Endothelial cell of umbilical vein (primary cell): ENCODE data around the gene ZNF555. TPM values are rescaled to one million over a fixed set of nuclear protein-coding genes. Genes with fewer than 3 reads are reported as not detected.

Experiments used
- BruUV-seq: library from RNA; stranded (reverse); fragments of 400-500 nt; replicated peaks from 2 replicates; lab custom pipeline; 2021; lab: Mats Ljungman, UMichigan
- CTCF ChIA-PET: fragments of 300-600, 350-600 bp; sonication (Branson Sonifier 250); formaldehyde crosslinking; loops from one replicate; lab custom pipeline; 2021; ENCODE audit warnings: antibody characterized with exemption, inconsistent platforms; lab: Charles Lee
- POLR2A ChIA-PET: fragments of 300-600, 350-600 bp; sonication (Branson Sonifier 250); formaldehyde crosslinking; loops from one replicate; lab custom pipeline; 2021; ENCODE audit warnings: antibody characterized with exemption, inconsistent platforms; lab: Charles Lee
- DNase-seq: peaks from one replicate; pipeline ENCODE4 v3.0.0-alpha.2; 2011; ENCODE audit warnings: low read depth, low spot score
- FAIRE-seq: peaks from 2 replicates; lab custom pipeline; 2011; peaks lifted over from hg19 to GRCh38; lab: Jason Lieb, UNC
- H2AFZ ChIP-seq: 2 replicates; pipeline ENCODE4 v1.6.0; 2012; ENCODE audit warnings: low read depth, low read length, control low read depth, inconsistent platforms
- H3K27ac ChIP-seq: 2 replicates; pipeline ENCODE4 v1.5.1; 2011; ENCODE audit warnings: low read depth, mild to moderate bottlenecking, control low read depth, low read length, moderate library complexity; ENCODE audit not compliant: insufficient read depth
- H3K27me3 ChIP-seq, 2 experiments: 2 replicates each; pipeline versions ENCODE4 v1.6.0 to v1.6.1; 2011; ENCODE audit warnings: low read length in 2 of 2, mixed read lengths in 1 of 2; ENCODE audit not compliant: control insufficient read depth in 2 of 2, insufficient read depth in 2 of 2
- H3K36me3 ChIP-seq, 2 experiments: 2 replicates in 1 of 2; 3 replicates in 1 of 2; pipeline ENCODE4 v1.5.1; 2011; ENCODE audit warnings: low read length in 2 of 2, mild to moderate bottlenecking in 1 of 2, moderate library complexity in 1 of 2; ENCODE audit not compliant: control insufficient read depth in 2 of 2, insufficient read depth in 2 of 2; ENCODE audit errors: extremely low read depth in 1 of 2
- H3K4me1 ChIP-seq: 3 replicates; pipeline ENCODE4 v1.5.1; 2011; ENCODE audit warnings: mild to moderate bottlenecking, low read length; ENCODE audit not compliant: control insufficient read depth, insufficient read depth; ENCODE audit errors: extremely low read depth
- H3K4me2 ChIP-seq: 2 replicates; pipeline ENCODE4 v1.6.1; 2011; ENCODE audit warnings: low read length, control low read depth, mixed read lengths; ENCODE audit not compliant: insufficient read depth
- H3K4me3 ChIP-seq, 3 experiments: fragments of 200-600 bp in 1 of 3; sonication (generic), shearing (Covaris generic) in 1 of 3; replicated peaks in 1 of 3; 2 replicates each; pipeline ENCODE4 v1.5.1; 2011 to 2016; ENCODE audit warnings: control low read depth in 3 of 3, low read length in 3 of 3, mild to moderate bottlenecking in 2 of 3, inconsistent platforms in 1 of 3, low read depth in 1 of 3, moderate library complexity in 1 of 3; ENCODE audit not compliant: insufficient read depth in 1 of 3
- H3K79me2 ChIP-seq: 2 replicates; pipeline ENCODE4 v1.6.0; 2012; ENCODE audit warnings: low read length, inconsistent platforms; ENCODE audit not compliant: control insufficient read depth, insufficient read depth
- H3K9ac ChIP-seq: replicated peaks from 2 replicates; pipeline ENCODE3; 2011; ENCODE audit warnings: low read length, control low read depth; ENCODE audit not compliant: insufficient read depth; ENCODE audit errors: extremely low read depth
- H3K9me1 ChIP-seq: replicated peaks from 3 replicates; pipeline ENCODE4 v1.6.0; 2011; ENCODE audit warnings: mild to moderate bottlenecking, low read length; ENCODE audit not compliant: control insufficient read depth, insufficient read depth; ENCODE audit errors: extremely low read depth
- H3K9me3 ChIP-seq: replicated peaks from 2 replicates; pipeline ENCODE4 v1.5.1; 2012; ENCODE audit warnings: low read length, inconsistent platforms; ENCODE audit not compliant: control insufficient read depth, insufficient read depth
- H4K20me1 ChIP-seq: replicated peaks from 2 replicates; pipeline ENCODE3; 2011; ENCODE audit warnings: mild to moderate bottlenecking, low read length; ENCODE audit not compliant: control insufficient read depth, insufficient read depth; ENCODE audit errors: extremely low read depth
- CTCF ChIP-seq, 2 donors: IDR thresholded peaks; 1 replicate in 1 of 2; 2 replicates in 1 of 2; pipeline ENCODE4 v1.5.1; 2011; ENCODE audit warnings: low read length in 2 of 2, mild to moderate bottlenecking in 2 of 2, moderate library complexity in 2 of 2, control low read depth in 1 of 2, inconsistent platforms in 1 of 2, low read depth in 1 of 2; ENCODE audit not compliant: insufficient read depth in 1 of 2; ENCODE audit errors: extremely low read depth in 1 of 2
- EZH2 ChIP-seq: IDR thresholded peaks from 2 replicates; pipeline ENCODE4 v1.6.1; 2012; ENCODE audit warnings: borderline replicate concordance, low read depth, mild to moderate bottlenecking, moderate library complexity, low read length, inconsistent platforms; ENCODE audit not compliant: severe bottlenecking
- FOS ChIP-seq: IDR thresholded peaks from 2 replicates; pipeline ENCODE4 v1.6.1; 2011; ENCODE audit warnings: mild to moderate bottlenecking, low read length, moderate library complexity, borderline replicate concordance; ENCODE audit not compliant: insufficient read depth
- MAX ChIP-seq: IDR thresholded peaks from 2 replicates; pipeline ENCODE4 v1.6.1; 2011; ENCODE audit not compliant: insufficient read depth, insufficient read length
- MYC ChIP-seq: IDR thresholded peaks from one replicate; pipeline ENCODE4 v1.6.1; 2011; ENCODE audit warnings: mild to moderate bottlenecking, low read depth, low read length
- POLR2A ChIP-seq: IDR thresholded peaks from 2 replicates; pipeline ENCODE4 v1.6.1; 2012; ENCODE audit warnings: low read depth, mild to moderate bottlenecking, control low read depth, low read length
- POLR2AphosphoS5 ChIP-seq: IDR thresholded peaks from 2 replicates; pipeline ENCODE4 v1.6.1; 2012; ENCODE audit warnings: low read depth, mild to moderate bottlenecking, control low read depth, low read length, moderate library complexity; ENCODE audit not compliant: insufficient read depth
- dilution Hi-C: fragments of 300-500 bp; cut with MboI; formaldehyde crosslinking; loops from one replicate; pipeline ENCODE4 v1.15.0; 2019; ENCODE audit warnings: low sequenced_read_pairs; ENCODE audit not compliant: extremely low pct_ligation_motif_present
- intact Hi-C: fragments of 100-400 bp; cut with micrococcal nuclease; formaldehyde crosslinking; loops from one replicate; pipeline ENCODE4 v1.10.0; 2022
- polyA plus RNA-seq, 4 experiments: library from polyadenylated mRNA; depleted of rRNA in 3 of 4; stranded (reverse) in 3 of 4; unstranded in 1 of 4; fragments of >200 nt; gene quantifications; 2 replicates each; pipeline versions ENCODE4 v1.2.1 to v1.2.3, GENCODE V29; 2011 to 2012; ENCODE audit warnings: missing spikeins in 1 of 4
- total RNA-seq: library from RNA; stranded (reverse); gene quantifications from 2 replicates; pipeline ENCODE4 v1.2.3, GENCODE V29; 2021

ZNF555 gene
- total and polyA plus RNA-seq, 2 donors (not counting 3 experiments of a cell fraction or from before 2014, with no cell fraction given): 1.6 to 5.4 TPM

GRCh38 chr19:2810141-2811091, 30.9 kb upstream of the ZNF555 start:
- Histone ChIP-seq H2AFZ (no peak overlapping the region), H3K4me2 (no peak overlapping the region), H3K27ac (no peak overlapping the region), H3K4me3 (no peak overlapping the region), H3K27me3 (no peaks in the 10 kb centered on the region), H3K79me2 (no peaks in the 10 kb centered on the region), H3K9me1 (no peaks in the 10 kb centered on the region), H3K4me1 (no peaks in the 10 kb centered on the region), H4K20me1 (no peaks in the 10 kb centered on the region), H3K9me3 (no peaks in the 10 kb centered on the region), H3K36me3 (peaks cover 3 to 23% of the 10 kb centered on the region in 2 experiments), H3K9ac (no peak overlapping the region)
- DNase-seq (no peak), FAIRE-seq (no peak)
- TF ChIP-seq POLR2A: no peak
- no peak for TF ChIP-seq MYC
- no peak for TF ChIP-seq POLR2AphosphoS5
- no peak for TF ChIP-seq MAX
- no peak for TF ChIP-seq CTCF (IDR thresholded peaks at IDR 0.05; ENCODE audit: extremely low read depth in 1 of 2, insufficient read depth in 1 of 2, low read depth in 1 of 2, low read length in 2 of 2)
- TF ChIP-seq FOS: no peak
- TF ChIP-seq EZH2: no peak
- dilution Hi-C loops: no loop called here
- ChIA-PET CTCF (interaction anchor here (1.1 kb wide), 2 partner anchors 25 to 162 kb away, joined by 3 read pairs; partner anchors contain the start of gene THOP1), POLR2A (no interaction called here)
- no TSS peak for BruUV-seq
- intact Hi-C loops: no loop called here
